Immature natural killer cell (primary cell): Measurements from ENCODE around the gene COA8. TPM values are rescaled to one million over a fixed set of nuclear protein-coding genes. Genes with fewer than 3 reads are reported as not detected.

Experiments used
- DNase-seq, 3 donors: peaks; one replicate each; pipeline ENCODE4 v3.0.0; 2022; ENCODE audit warnings: mixed read lengths in 1 of 3
- H3K27ac Mint-ChIP-seq, 6 donors: one replicate each; pipeline ENCODE4 v1.8.0; 2020; ENCODE audit warnings: mixed read lengths in 6 of 6, mild to moderate bottlenecking in 5 of 6, inconsistent platforms in 4 of 6, moderate library complexity in 3 of 6
- H3K27me3 Mint-ChIP-seq, 3 donors: one replicate each; pipeline ENCODE4 v1.8.0; 2020 to 2021; ENCODE audit warnings: low read depth in 3 of 3, mild to moderate bottlenecking in 3 of 3, mixed read lengths in 3 of 3, moderate library complexity in 3 of 3, inconsistent platforms in 1 of 3
- H3K36me3 Mint-ChIP-seq, 3 donors: one replicate each; pipeline ENCODE4 v1.8.0; 2020; ENCODE audit warnings: mixed read lengths in 3 of 3, inconsistent platforms in 2 of 3, mild to moderate bottlenecking in 2 of 3
- H3K4me1 Mint-ChIP-seq, 2 donors: one replicate each; pipeline ENCODE4 v1.8.0; 2020; ENCODE audit warnings: inconsistent platforms in 2 of 2, mild to moderate bottlenecking in 2 of 2, mixed read lengths in 2 of 2, moderate library complexity in 1 of 2
- H3K4me3 Mint-ChIP-seq, 5 donors: one replicate each; pipeline ENCODE4 v1.8.0; 2020; ENCODE audit warnings: mild to moderate bottlenecking in 5 of 5, mixed read lengths in 5 of 5, inconsistent platforms in 3 of 5, moderate library complexity in 3 of 5
- H3K9me3 Mint-ChIP-seq, 6 donors: one replicate each; pipeline ENCODE4 v1.8.0; 2020; ENCODE audit warnings: mild to moderate bottlenecking in 6 of 6, mixed read lengths in 6 of 6, inconsistent platforms in 4 of 6, moderate library complexity in 3 of 6
- polyA plus RNA-seq, 3 donors: library from polyadenylated mRNA; unstranded; fragments of 300-500 nt; fragmentation: Illumina TruSeq; gene quantifications; one replicate each; pipeline ENCODE4 v1.2.3, GENCODE V29; 2021

The COA8 gene
- polyA plus RNA-seq, 3 donors from 2014 or later: 60.6 to 87.5 (median 64.5) TPM

- Mint-ChIP-seq H3K9me3 (no peaks in the 10 kb centered on the region), H3K36me3 (no peaks in the 10 kb centered on the region), H3K27ac (peak overlapping the region; percentile 89 to 94 (median 91)), H3K4me3 (peak overlapping the region; percentile 89 to 97 (median 93)), H3K27me3 (peaks cover 7 to 11% (median 10%) of the 10 kb centered on the region in 3 donors), H3K4me1 (peaks cover 26 to 35% of the 10 kb centered on the region in 2 donors)
- no peak for DNase-seq
Observed at GRCh38 chr14:103529383-103530365, 33.1 kb upstream of the COA8 start.

- Mint-ChIP-seq H3K4me3 (peak overlapping the region; percentile 89 to 97 (median 93)), H3K4me1 (peaks cover 26 to 35% of the 10 kb centered on the region in 2 donors), H3K27ac (peak overlapping the region in 4 of 6 donors; percentile 13 to 90 (median 48)), H3K9me3 (no peaks in the 10 kb centered on the region), H3K27me3 (peaks cover 7 to 11% (median 10%) of the 10 kb centered on the region in 3 donors), H3K36me3 (no peaks in the 10 kb centered on the region)
- DNase-seq: peak in 1 of 3 donors; percentile 21
Observed at GRCh38 chr14:103530390-103530789, 32.4 kb upstream of the COA8 start.

DNA sequence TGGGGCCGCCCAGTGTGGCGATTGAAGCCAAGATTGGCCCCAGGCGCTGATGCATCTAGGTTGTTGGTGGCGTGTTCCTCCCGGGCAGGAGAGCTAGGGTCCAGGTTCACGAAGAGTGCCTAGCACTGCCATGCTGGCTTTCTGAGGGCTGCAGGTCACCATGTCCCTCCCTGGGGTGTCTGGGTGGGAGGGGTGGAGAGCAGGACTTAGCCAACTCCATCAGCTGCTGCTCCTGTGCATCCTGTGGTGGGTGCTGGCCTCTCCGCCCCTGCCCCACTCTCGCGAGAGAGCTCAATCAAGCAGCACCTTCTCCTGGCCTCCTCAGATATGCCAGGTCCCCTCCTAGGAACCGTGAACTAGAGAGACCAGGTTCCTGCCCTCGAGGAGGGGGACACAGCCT lies 31.9 kb upstream of the COA8 start:
- H3K27me3 Mint-ChIP-seq: peaks cover 7 to 11% (median 10%) of the 10 kb centered on the region in 3 donors
- H3K4me1 Mint-ChIP-seq: peaks cover 26 to 35% of the 10 kb centered on the region in 2 donors

GRCh38 chr14:103531421-103532215 lies 31.1 kb upstream of the COA8 start:
- peak overlapping the region in 1 of 5 donors; percentile 44 for H3K4me3 Mint-ChIP-seq
- H3K36me3 Mint-ChIP-seq: no peaks in the 10 kb centered on the region
- peaks cover 7 to 11% (median 10%) of the 10 kb centered on the region in 3 donors for H3K27me3 Mint-ChIP-seq
- H3K4me1 Mint-ChIP-seq: peaks cover 26 to 35% of the 10 kb centered on the region in 2 donors
- no peak overlapping the region for H3K27ac Mint-ChIP-seq
- H3K9me3 Mint-ChIP-seq: no peaks in the 10 kb centered on the region
- no peak for DNase-seq

More for the DNA sequence above, 31.9 kb upstream of the COA8 start:
- Mint-ChIP-seq H3K36me3 (no peaks in the 10 kb centered on the region), H3K4me3 (peak overlapping the region in 3 of 5 donors; percentile 89 to 93 (median 93)), H3K27ac (peak overlapping the region in 1 of 6 donors; percentile 13), H3K9me3 (no peaks in the 10 kb centered on the region)
- no peak for DNase-seq

DNA sequence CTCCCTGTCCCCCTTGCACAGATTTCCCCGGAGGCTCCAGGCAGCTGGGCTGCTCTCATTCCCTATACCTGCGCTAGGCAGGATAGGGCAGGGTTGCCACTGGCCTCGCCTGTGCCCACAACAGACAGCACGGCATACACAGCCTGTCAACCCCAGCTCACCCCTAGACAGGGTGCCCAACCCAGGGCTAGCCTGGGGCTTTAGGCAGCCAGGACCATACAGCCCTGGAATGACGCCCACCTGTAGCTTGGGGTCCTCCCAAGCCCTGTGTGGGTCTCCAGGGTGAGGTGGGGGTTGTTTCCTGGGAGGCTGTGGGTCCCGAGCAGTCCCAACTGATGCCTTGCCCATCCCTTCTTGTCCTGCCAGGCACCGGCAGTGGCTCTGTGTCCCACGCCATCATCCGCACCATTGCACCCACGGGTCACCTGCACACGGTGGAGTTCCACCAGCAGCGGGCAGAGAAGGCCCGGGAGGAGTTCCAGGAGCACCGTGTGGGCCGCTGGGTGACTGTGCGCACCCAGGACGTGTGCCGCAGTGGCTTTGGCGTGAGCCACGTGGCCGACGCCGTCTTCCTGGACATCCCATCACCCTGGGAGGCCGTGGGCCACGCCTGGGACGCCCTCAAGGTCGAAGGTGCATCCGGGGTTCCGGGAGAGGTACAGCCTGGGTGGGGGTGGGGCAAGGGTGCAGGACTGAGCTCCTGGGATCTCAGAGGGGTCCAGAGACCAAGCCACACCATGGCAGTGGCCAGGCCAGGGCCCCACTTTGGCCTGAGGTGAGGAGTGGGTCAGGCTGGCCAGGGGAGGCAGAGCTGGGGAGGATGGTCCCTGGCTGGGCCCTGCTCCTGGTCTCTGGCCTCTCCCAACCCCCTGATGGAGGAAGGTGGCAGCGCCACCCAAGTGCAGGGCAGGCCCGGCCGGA lies 30.3 kb upstream of the COA8 start:
- no peak for DNase-seq
- H3K36me3 Mint-ChIP-seq: no peaks in the 10 kb centered on the region
- peaks cover 20 to 30% of the 10 kb centered on the region in 2 donors for H3K4me1 Mint-ChIP-seq
- H3K4me3 Mint-ChIP-seq: no peak overlapping the region
- peaks cover 7 to 11% (median 10%) of the 10 kb centered on the region in 3 donors for H3K27me3 Mint-ChIP-seq
- H3K27ac Mint-ChIP-seq: no peak overlapping the region
- H3K9me3 Mint-ChIP-seq: no peaks in the 10 kb centered on the region

DNA sequence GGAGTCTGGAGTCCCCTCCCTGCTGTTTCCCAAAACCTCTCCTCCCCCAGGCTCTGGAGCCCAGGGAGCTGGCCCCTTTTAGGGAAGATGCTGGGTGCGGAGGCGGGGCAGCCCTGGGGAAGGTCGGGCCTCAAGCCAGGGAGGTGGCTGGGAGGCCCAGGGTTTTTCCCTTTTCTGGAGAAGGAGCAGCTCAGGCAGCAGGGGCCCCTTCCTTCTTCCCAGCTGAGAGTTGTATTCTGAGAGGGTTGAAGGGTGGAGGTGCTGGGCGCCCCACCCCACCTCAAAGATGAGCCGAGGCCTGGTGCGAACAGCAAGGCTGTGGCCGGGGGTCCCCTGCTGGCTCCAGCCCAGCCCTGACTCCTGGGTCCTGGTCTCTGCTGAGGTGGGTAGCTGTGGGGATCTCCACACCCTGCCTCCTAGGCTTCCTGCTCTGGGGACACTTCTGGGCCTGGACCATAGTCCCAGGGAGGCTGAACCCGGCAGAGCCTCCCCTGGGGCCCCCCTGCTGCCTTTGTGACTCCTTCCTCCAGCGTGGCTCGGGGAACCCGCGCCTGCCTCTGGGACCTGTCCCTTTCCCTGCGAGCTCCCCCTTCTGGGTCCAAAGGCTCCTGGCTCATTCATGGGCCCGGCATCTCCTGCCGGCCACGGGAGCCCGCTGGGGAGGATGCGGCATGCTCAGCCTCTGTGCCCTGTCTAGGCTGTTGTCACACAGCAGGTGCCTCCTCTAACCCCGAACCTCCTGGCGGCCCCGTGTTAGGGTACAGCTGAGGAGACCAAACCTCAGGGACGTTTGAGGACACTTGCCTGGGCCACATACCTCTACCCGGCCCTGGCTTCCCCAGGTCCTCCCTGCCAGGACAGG lies 29.4 kb upstream of the COA8 start:
- DNase-seq: no peak
- H3K9me3 Mint-ChIP-seq: no peaks in the 10 kb centered on the region
- H3K27ac Mint-ChIP-seq: no peak overlapping the region
- peaks cover 10 to 11% (median 10%) of the 10 kb centered on the region in 3 donors for H3K27me3 Mint-ChIP-seq
- no peaks in the 10 kb centered on the region for H3K36me3 Mint-ChIP-seq
- H3K4me3 Mint-ChIP-seq: no peak overlapping the region
- peaks cover 19 to 25% of the 10 kb centered on the region in 2 donors for H3K4me1 Mint-ChIP-seq

DNA sequence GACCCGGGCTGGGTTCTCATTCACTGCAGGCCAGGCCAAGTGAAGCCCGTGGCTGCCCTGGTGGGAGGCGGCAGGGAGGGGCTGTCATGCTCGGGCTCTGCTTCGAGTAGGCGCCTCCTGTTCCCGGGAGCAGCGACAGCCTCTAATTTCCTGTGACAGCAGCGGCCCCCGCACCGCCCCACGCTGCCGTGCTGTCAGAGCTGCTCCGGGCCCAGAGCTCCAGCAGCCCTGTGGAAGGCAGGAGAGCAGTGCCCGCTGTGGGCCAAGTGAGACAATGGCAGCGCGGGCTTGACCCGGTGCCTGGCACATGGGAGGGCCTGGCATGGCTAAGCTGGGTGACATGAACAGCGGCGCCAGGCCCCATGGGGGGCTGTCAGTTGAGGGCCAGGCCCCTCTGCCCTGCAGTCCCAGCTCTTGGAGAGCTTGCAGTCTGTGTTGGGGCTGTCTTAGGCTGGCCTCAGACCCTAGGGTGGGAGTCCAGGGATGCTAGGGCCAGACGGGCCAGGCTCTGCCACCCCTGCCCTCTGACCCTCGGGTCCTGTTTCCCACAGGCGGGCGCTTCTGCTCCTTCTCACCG lies 28.7 kb upstream of the COA8 start:
- H3K36me3 Mint-ChIP-seq: no peaks in the 10 kb centered on the region
- no peak for DNase-seq
- peaks cover 14 to 21% of the 10 kb centered on the region in 2 donors for H3K4me1 Mint-ChIP-seq
- H3K4me3 Mint-ChIP-seq: no peak overlapping the region
- H3K27me3 Mint-ChIP-seq: peaks cover 6 to 8% (median 7%) of the 10 kb centered on the region in 3 donors
- H3K9me3 Mint-ChIP-seq: no peaks in the 10 kb centered on the region
- no peak overlapping the region for H3K27ac Mint-ChIP-seq

DNA sequence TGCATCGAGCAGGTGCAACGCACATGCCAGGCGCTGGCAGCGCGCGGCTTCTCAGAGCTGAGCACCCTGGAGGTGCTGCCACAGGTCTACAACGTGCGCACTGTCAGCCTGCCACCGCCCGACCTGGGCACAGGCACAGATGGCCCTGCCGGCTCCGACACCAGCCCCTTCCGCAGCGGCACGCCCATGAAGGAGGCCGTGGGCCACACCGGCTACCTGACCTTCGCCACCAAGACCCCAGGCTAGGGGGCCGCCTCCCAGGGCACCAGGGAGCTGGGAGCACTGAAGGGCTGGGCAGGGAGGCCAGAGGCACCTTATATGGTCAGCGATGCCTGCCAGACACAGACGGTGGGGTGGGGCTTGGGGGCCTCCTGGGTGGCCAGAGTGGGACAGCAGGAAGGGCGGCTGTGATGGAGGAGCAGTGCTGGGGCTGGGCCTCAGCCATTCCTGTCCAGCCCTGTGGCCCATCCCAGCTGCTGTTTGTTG lies 28.1 kb upstream of the COA8 start:
- H3K9me3 Mint-ChIP-seq: no peaks in the 10 kb centered on the region
- no peak overlapping the region for H3K27ac Mint-ChIP-seq
- DNase-seq: no peak
- no peaks in the 10 kb centered on the region for H3K36me3 Mint-ChIP-seq
- peaks cover 10 to 18% of the 10 kb centered on the region in 2 donors for H3K4me1 Mint-ChIP-seq
- peaks cover 2 to 4% (median 4%) of the 10 kb centered on the region in 3 donors for H3K27me3 Mint-ChIP-seq
- H3K4me3 Mint-ChIP-seq: no peak overlapping the region

DNA sequence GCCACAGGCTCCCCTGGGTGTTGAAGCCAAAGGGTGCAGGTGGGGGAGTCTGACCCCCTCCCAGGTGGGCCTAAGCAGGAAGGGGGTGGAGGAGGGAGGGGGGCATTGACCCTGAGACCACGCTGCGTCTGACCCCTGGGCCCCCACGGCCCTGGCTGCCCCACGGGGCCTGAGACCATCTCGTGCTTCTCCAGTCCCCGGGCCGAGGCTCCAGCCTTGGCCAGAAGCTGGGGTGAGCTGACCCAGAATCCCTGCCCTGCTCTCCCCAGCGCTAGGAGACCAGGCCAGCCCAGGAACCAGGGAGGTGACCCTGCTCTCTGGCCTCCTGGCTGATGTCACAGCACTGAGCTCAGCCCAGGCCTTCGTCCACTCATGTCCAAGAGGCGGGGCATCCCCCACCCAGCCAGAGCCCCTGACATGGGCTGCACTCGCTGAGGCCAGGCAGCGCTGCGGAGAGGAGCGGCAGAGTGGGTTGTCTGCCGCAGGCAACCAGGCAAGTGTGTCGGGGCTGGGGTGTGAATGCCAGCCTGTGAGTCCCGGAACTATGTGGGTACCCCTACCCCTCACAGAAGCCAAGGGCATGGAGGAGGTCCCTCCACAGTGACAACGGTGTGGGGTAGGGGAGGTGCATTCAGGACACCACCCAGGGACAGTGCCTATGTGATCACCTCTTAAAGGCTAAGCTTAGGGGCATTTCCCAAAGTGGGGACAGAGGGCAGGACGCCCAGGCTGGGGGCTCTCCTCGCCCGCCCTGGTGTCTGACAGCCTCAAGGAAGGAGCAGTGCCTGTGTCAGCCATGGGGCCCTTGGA lies 27.5 kb upstream of the COA8 start:
- Mint-ChIP-seq H3K9me3 (no peaks in the 10 kb centered on the region), H3K4me1 (peaks cover 3 to 11% of the 10 kb centered on the region in 2 donors), H3K4me3 (no peak overlapping the region), H3K36me3 (no peaks in the 10 kb centered on the region), H3K27me3 (peaks cover 2 to 3% (median 2%) of the 10 kb centered on the region in 3 donors), H3K27ac (no peak overlapping the region)
- no peak for DNase-seq

DNA sequence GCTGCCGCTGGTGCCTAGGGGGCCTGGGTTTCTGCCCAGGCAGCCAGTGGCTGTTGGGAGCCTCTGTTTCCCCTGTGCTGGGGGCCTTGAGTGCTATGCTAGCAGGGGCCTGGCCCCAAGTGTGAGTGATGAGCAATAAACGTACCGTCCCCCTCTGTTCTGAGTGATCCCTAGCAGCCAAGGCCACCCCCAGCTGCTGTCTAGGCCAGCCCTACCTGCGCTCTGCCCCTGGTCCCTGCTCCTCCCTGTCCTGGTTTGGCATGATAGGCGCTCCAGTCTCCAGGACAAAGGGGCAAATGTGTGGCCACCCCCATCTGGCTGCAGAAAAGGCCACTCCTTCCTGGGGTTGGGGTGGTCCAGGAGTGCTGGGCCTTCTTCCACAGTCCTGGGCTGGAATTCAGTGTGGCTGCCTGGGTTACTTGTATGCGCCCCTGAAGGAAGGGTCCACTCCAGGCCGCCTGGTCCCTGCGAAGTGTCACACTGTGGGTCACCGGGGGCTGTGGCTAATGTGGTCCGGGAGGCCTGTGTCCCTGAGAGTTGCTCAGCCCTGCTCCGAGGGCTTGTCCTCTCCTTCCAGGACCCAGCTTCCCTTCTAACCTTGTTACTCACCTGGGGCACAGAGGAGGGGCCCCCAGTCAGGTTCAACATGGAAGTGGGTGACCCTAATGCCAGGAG lies 26.7 kb upstream of the COA8 start:
- Mint-ChIP-seq H3K4me3 (no peak overlapping the region), H3K27ac (no peak overlapping the region), H3K9me3 (no peaks in the 10 kb centered on the region), H3K4me1 (peaks cover 0 to 7% of the 10 kb centered on the region in 2 donors), H3K27me3 (peaks cover 0 to 3% (median 1%) of the 10 kb centered on the region in 3 donors), H3K36me3 (no peaks in the 10 kb centered on the region)
- DNase-seq: no peak

DNA sequence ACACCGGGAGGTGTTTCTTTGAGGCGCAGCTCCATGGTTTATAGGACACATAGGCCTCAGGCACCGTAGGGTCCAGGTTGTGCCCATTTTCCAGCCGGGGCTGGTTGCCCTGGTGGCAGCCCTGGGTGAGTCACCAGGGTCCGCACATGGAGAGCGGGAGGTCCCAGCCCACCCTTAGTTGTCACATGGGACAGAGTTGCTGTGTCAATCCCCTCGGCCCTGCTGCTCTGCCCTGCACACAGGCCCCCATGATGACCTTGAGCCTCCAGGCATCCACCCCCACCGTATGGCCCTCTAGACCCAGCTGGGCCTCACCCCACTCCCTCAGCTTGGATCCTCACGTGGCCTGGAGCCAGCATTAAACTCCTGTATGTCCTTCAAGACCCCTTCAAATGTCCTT lies 26.1 kb upstream of the COA8 start:
- Mint-ChIP-seq H3K9me3 (no peaks in the 10 kb centered on the region), H3K27me3 (peaks cover 0 to 3% (median 0%) of the 10 kb centered on the region in 3 donors), H3K4me1 (peaks cover 0 to 3% of the 10 kb centered on the region in 2 donors), H3K4me3 (no peak overlapping the region), H3K27ac (peak overlapping the region in 1 of 6 donors; percentile 40), H3K36me3 (no peaks in the 10 kb centered on the region)
- no peak for DNase-seq
